Thoracic aorta (tissue), 2 donors: ENCODE measurements around the gene LITAFD. TPM values are rescaled to one million over a fixed set of nuclear protein-coding genes. Genes with fewer than 3 reads are reported as not detected.

Source experiments
- ATAC-seq: fragments of 150-250 bp; one replicate; pipeline ENCODE4 v1.8.0; 2017; ENCODE audit warnings: low read depth; ENCODE audit not compliant: insufficient number of reproducible peaks, low FRiP score
- DNase-seq: peaks from one replicate; pipeline ENCODE4 v3.0.0-alpha.2; 2020; ENCODE audit warnings: low spot score
- H3K27ac ChIP-seq, 2 donors: fragments of 200-600 bp; sonication (generic); 1 replicate in 1 of 2; 2 replicates in 1 of 2; pipeline ENCODE4 v1.5.1; 2016; ENCODE audit warnings: mild to moderate bottlenecking in 2 of 2, moderate library complexity in 2 of 2
- H3K27me3 ChIP-seq: fragments of 200-600 bp; sonication (generic); replicated peaks from 2 replicates; pipeline ENCODE4 v1.6.0; 2016; ENCODE audit warnings: mild to moderate bottlenecking; ENCODE audit not compliant: insufficient read depth
- H3K36me3 ChIP-seq: fragments of 200-600 bp; sonication (generic); one replicate; pipeline ENCODE4 v1.5.1; 2016
- H3K4me1 ChIP-seq, 2 donors: fragments of 200-600 bp; sonication (generic); 1 replicate in 1 of 2; 2 replicates in 1 of 2; pipeline versions ENCODE4 v1.5.1 to v1.6.0; 2016; ENCODE audit warnings: low read depth in 2 of 2, mild to moderate bottlenecking in 1 of 2; ENCODE audit not compliant: control insufficient read depth in 1 of 2
- H3K4me3 ChIP-seq: fragments of 200-600 bp; sonication (generic); 2 replicates; pipeline ENCODE4 v1.5.1; 2016; ENCODE audit warnings: mild to moderate bottlenecking
- H3K9me3 ChIP-seq: fragments of 200-600 bp; sonication (generic); 2 replicates; pipeline ENCODE4 v1.5.1; 2016
- CTCF ChIP-seq: fragments of 200-600 bp; sonication (generic); IDR thresholded peaks from one replicate; pipeline ENCODE4 v1.5.1; 2019; ENCODE audit warnings: antibody characterized with exemption
- total RNA-seq, 2 donors: library from RNA; depleted of rRNA; stranded (reverse); fragments of >200 nt; gene quantifications; one replicate each; pipeline versions ENCODE4 v1.1.0 to v1.2.3, GENCODE V29; 2016

The LITAFD gene
- total RNA-seq, 2 donors from 2014 or later, result not detected

GRCh38 chr16:8886593-8887430, 4.7 kb downstream of the LITAFD start:
- peaks cover 12% of the 10 kb centered on the region for H3K36me3 ChIP-seq
- H3K4me1 ChIP-seq, result peaks cover 0 to 10% of the 10 kb centered on the region in 2 donors
- DNase-seq (no peak), ATAC-seq (no peak)
- no peak overlapping the region for H3K27ac ChIP-seq
- H3K9me3 ChIP-seq, result no peaks in the 10 kb centered on the region
- no peaks in the 10 kb centered on the region for H3K27me3 ChIP-seq
- TF ChIP-seq CTCF, result no peak
- no peak overlapping the region for H3K4me3 ChIP-seq

GRCh38 chr16:8887431-8887765, 5.2 kb downstream of the LITAFD start:
- ATAC-seq (no peak), DNase-seq (no peak)
- TF ChIP-seq CTCF, result no peak
- H3K4me3 ChIP-seq, result no peak overlapping the region
- H3K36me3 ChIP-seq, result peaks cover 16% of the 10 kb centered on the region
- H3K27ac ChIP-seq, result no peak overlapping the region
- H3K4me1 ChIP-seq, result peaks cover 0 to 10% of the 10 kb centered on the region in 2 donors
- H3K27me3 ChIP-seq, result no peaks in the 10 kb centered on the region
- no peaks in the 10 kb centered on the region for H3K9me3 ChIP-seq

- no peak for DNase-seq
- Histone ChIP-seq H3K4me1 (peaks cover 0 to 10% of the 10 kb centered on the region in 2 donors), H3K9me3 (no peaks in the 10 kb centered on the region), H3K4me3 (no peak overlapping the region), H3K27me3 (no peaks in the 10 kb centered on the region), H3K36me3 (peaks cover 16% of the 10 kb centered on the region), H3K27ac (no peak overlapping the region)
- no peak for TF ChIP-seq CTCF
- no peak for ATAC-seq
These were observed 5.9 kb downstream of the LITAFD start for GRCh38 chr16:8887952-8888560.

DNA sequence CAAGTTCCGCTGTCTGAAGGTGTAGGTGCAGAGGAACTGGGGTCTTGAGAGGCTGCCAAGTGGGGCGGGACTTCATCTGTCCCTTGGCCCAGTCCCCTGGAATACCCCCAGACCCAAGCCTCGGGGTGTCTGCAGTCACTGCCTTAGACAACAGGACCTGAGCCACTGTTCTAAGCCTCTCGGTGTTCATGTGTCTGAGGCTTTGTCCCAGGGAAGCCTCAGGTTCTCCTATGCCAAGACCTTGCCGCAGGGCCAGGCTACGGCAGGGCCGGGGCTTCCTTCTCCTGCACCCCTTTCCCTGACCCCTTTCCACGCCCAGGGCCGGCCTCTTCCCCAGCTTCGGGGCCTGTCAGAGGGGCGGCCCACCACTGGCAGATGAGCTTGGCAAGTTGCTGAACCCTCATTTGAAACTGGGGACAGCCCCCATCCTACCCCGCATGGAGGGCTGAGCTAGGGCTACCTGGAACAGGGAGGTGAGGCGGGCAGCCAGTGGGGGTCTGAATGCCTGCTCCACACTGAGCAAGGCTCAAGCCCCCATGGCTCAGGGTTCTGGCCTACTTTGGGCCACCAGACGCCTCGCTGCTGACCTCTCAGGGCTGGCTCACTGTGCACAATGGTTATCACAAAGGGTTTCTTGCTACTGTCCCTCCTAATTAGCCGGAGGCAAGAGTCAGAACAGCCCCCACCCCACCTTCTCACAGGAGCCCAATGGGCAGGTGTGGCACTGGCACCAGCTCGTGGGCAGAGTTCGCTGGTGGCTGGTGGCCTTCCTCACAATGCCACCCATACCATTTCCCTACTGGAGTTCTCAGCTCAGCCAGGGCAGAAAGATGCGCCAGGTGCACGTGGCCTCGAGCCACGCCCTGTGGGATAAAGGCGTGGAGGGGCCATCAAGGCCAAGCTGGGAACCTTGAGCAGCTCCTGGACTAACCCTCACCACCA, 7.1 kb downstream of the LITAFD start:
- Histone ChIP-seq H3K27ac (no peak overlapping the region), H3K4me1 (peaks cover 0 to 17% of the 10 kb centered on the region in 2 donors), H3K4me3 (no peak overlapping the region), H3K36me3 (peaks cover 27% of the 10 kb centered on the region), H3K9me3 (no peaks in the 10 kb centered on the region), H3K27me3 (no peaks in the 10 kb centered on the region)
- TF ChIP-seq CTCF, result no peak
- ATAC-seq, result no peak
- no peak for DNase-seq
